SK-N-DZ (cell line): ENCODE data around the gene DKC1.
A peak's percentile ranks its signal among the peaks of the same experiment; 100 is the strongest.

ENCODE experiments used
- DNase-seq: peaks from one replicate; pipeline ENCODE4 v3.0.0-alpha.2; 2015; ENCODE audit warnings: low spot score

DKC1 gene

DNA sequence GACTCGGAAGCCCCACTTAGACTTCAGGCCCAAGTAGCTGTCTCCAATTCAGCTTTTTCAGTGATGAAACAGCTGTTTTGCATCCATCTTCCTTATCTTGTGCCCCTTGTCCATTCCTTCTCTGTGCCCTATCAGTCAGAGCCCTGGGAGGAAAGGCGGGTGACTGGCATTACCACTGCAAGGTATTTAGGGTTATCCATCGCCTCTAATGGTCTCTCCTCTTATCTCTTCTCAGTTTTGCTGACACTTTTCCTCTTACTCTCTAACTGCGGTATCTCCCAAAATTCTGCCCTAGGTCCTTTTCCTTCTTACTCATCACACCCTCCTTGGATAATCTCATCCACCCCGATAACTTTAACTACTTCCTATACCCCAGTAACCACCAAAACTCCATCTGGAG, 25.5 kb upstream of the DKC1 start:
- no peak for DNase-seq

- no peak for DNase-seq
Measured at GRCh38 chrX:154738011-154738738, 24.5 kb upstream of the DKC1 start.

DNA sequence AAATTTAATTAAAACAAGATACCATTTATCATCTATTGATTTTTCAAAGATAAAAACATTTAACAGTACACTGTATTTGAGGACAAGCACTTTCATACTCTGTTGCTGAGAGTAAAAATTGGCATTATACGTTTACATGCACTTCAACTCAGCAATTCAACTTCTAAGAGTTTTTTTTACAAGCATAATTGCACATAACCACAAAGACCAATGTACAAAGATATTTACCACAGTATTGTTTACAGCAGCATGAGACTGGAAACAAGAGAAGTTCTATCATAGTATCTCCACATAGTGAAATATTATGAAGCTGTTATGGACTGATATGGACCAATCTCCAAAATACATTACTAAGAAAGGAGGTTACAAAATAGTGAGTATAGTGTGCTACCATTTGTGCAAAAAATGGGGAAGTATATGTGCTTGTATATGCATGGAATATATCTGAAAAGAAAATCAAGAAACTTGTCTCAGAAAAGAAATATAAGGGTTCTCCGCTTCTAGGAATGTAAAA, 22.7 kb upstream of the DKC1 start:
- no peak for DNase-seq

GRCh38 chrX:154742613-154743012, 20.1 kb upstream of the DKC1 start:
- DNase-seq = no peak

GRCh38 chrX:154748712-154749339, 13.8 kb upstream of the DKC1 start:
- peak; percentile 60 for DNase-seq

- no peak for DNase-seq
Measured at GRCh38 chrX:154749856-154750255, 12.8 kb upstream of the DKC1 start.

GRCh38 chrX:154750301-154751202, 12.1 kb upstream of the DKC1 start, which contains the start of gene GAB3:
Gene GAB3, minus strand, starts transcription at chrX:154751077. Its CDS starts 52 bp downstream, at chrX:154751025.
- DNase-seq = peak; percentile 9

DNA sequence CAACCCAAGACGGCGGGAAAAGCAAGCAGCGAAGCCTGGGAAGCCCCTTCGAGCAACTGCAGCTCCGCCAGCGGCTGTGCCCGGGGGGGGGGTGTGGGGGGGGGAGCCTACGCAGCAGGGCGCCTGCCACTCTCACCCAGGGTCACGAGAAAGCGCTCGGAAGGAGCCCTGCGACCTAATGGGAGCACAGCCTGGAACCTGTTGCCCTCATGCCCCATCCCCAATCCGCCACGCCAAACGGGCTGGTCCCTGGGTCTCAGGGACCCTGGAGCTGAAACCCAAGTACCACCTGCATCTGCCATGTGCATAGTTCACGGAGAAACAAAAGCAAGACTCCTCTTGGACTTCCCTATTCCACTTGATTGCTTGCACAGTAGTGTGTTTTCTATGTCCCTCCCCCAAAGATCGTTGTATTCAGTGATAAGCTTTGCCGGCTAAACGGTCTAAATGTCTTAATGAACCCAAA, 11.4 kb upstream of the DKC1 start:
- DNase-seq = no peak

DNA sequence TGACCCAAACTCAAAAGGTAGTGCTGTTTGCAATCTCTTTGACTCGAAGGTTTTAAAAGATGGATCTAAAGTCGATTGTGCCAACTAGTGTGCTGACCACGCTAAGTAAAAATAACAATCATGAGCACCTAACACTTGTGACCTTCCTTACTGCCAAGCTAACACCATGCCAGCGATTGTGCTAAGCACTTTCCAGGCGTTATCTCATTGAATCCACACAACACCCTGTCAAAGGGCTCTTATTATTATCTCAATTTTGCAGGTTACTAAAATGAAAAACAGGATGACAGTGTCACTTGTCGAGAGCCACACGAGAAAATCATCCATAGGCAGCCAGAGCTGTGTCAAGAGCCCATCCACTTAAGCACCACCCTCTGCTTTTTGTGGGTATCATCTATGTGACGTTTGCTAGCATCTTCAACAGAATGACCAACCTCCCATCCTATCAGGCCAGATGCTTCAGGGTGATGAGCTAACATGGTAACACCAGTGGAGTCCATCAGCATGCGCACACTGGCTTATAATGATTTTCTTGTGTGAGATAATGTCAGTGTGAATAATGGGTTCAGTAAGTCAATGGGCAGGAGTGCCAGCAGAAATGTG, 10.9 kb upstream of the DKC1 start:
- DNase-seq = no peak

- DNase-seq = no peak
Measured at GRCh38 chrX:154758696-154759095, 4.0 kb upstream of the DKC1 start.

GRCh38 chrX:154761977-154762536, 607 bp upstream of the DKC1 start:
- DNase-seq = peak; percentile 28

DNA sequence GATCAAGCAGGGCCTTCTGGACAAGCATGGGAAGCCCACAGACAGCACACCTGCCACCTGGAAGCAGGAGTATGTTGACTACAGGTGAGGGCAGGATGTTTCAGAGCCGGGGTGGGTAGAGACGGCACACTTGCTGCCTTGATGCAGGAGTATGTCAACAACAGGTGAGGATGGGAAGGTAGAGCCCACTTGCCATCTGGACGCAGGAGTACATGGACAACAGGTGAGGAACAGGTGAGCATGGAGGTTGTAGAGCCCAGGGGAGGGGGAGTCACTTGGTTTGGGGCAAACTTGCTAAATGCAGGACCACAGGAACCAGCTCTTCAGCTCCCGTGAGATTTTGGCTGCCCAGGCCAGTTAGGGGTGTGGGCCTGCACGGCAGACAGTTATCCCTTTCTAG, 12.0 kb downstream of the DKC1 start:
- no peak for DNase-seq

GRCh38 chrX:154775419-154776349, 13.0 kb downstream of the DKC1 start:
- no peak for DNase-seq

DNA sequence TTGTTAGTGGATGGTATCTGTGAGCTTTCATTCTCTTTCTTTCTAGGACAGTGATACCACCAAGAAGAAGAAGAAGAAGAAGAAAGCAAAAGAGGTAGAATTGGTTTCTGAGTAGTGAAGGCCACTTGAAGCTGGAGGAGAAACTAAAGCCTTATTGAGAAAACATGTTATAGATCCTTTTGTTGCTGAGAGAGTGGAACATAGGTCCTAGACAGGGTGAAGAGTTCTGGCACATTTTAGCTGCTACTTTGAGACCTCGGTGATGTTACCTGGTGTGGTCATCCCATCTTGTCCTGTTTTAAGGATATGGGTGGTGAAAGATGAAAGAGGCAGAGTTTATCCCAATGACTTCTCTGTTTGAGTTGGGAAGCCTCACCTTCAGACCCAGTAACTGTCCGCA, 14.1 kb downstream of the DKC1 start:
- DNase-seq = no peak

- DNase-seq = no peak
Measured at GRCh38 chrX:154779261-154779660, 16.6 kb downstream of the DKC1 start.

DNA sequence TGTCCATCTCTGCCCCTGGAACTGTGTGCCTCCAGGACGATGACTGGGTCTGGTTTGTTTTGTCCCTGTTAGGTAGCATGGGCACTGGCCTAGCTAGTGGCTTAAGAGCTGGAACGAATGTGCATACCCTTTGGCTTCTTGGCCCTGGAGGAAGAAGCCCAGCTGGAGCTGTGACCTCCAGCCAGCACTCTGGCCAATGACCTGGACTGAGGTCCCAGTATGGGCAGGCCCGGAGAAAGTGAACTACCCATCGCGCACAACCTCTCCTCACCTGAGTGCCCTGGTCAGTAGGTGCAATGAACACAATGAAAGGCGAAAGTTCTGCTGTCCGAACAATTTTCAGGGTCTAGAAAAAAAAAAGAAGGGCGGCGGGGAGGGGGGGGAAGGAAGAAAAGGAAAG, 18.3 kb downstream of the DKC1 start:
- DNase-seq = no peak

- DNase-seq = no peak
Measured at GRCh38 chrX:154784149-154784995, 21.7 kb downstream of the DKC1 start.

- DNase-seq = no peak
Measured at GRCh38 chrX:154785716-154786115, 23.1 kb downstream of the DKC1 start.

- no peak for DNase-seq
Measured at GRCh38 chrX:154791467-154791866, 28.8 kb downstream of the DKC1 start.
